ENCODE data around the gene CEP63. TPM values are rescaled to one million over a fixed set of nuclear protein-coding genes. Genes with fewer than 3 reads are reported as not detected.

Gene CEP63
- total and polyA plus RNA-seq, 9 of the 15 experiments (the other 6 are each of a cell fraction or from before 2014, with no cell fraction given): 5.1 to 17.8 (median 10.6) TPM

DNA sequence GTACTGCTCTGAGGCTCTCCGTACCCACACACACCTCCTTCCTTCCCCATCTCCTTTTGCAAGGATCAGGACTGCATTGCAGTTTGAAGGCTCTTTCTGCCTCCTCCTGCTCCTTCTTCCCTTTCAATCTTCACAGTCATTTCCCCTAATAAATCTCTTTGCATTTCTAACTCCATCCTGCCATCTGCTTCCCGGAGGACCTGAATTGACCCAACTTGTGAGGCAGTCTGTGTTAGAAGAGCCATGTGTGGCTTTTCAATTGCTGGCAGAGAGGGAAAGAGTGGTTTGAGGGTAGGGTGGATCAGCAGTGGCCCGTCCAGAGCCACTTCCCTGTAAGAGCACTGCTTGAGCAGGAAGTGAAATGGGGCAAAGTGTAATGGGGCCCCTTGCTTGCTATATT is 35.9 kb upstream of the CEP63 start:
- DNase-seq (ENCODE audit: extremely low read depth in 1 of 4, low spot score in 3 of 4): no peak
- Histone ChIP-seq H3K9me1 (ENCODE audit: control insufficient read depth, insufficient read depth, low read length) (no peaks in the 10 kb centered on the region), H3K36me3 (ENCODE audit: control insufficient read depth, insufficient read depth, low read length) (no peaks in the 10 kb centered on the region), H3K4me1 (replicated peaks in 1 of 2; ENCODE audit: control insufficient read depth in 2 of 2, insufficient read depth in 2 of 2, low read length in 2 of 2) (no peaks in the 10 kb centered on the region), H3K9me3 (replicated peaks; ENCODE audit: control insufficient read depth, insufficient read depth, low read depth, low read length) (no peaks in the 10 kb centered on the region), H3K4me3 (no peak overlapping the region), H3K27ac (ENCODE audit: extremely low read depth, low read depth, low read length) (no peak overlapping the region), H3K79me2 (ENCODE audit: control insufficient read depth, insufficient read depth, low read length) (no peaks in the 10 kb centered on the region), H3K4me2 (ENCODE audit: insufficient read depth, low read length) (no peak overlapping the region), H4K20me1 (replicated peaks; ENCODE audit: control insufficient read depth, insufficient read depth, low read length) (no peaks in the 10 kb centered on the region), H3K9ac (ENCODE audit: insufficient read depth in 1 of 2, low read depth in 2 of 2, low read length in 2 of 2) (no peak overlapping the region), H2AFZ (ENCODE audit: low read depth, low read length) (no peak overlapping the region), H3K27me3 (ENCODE audit: control insufficient read depth in 2 of 2, insufficient read depth in 2 of 2, low read length in 2 of 2) (peaks cover 0 to 27% of the 10 kb centered on the region in 2 experiments; a peak in 2 of 5 replicates)
- intact Hi-C loops (cut with micrococcal nuclease) (no loop called here), in situ Hi-C loops (cut with MboI) (no loop called here)
- ATAC-seq: no peak
- WGBS (ENCODE audit: insufficient coverage, low coverage, missing lambda C conversion rate): 0% methylated on average over 3 of the region's 3 CpGs
- BruUV-seq (replicated peaks): no TSS peak
- ChIA-PET POLR2A (interaction anchor here (0.6 kb wide), 1 partner anchor 1056 kb away, joined by 3 read pairs; no protein-coding TSS in a partner anchor), CTCF (ENCODE audit: low intra/inter-chr PET ratio) (no interaction called here)
- TF ChIP-seq SRF (CRISPR knock-in tag; IDR thresholded peaks at IDR 0.05) (no peak), SRSF3 (IDR thresholded peaks at IDR 0.05; ENCODE audit: insufficient read depth, low read length) (no peak), ETV6 (IDR thresholded peaks at IDR 0.05; ENCODE audit: borderline replicate concordance in 1 of 2, low read depth in 2 of 2, low read length in 1 of 2) (no peak), ETV6 (CRISPR knock-in tag; IDR thresholded peaks at IDR 0.05; ENCODE audit: borderline replicate concordance) (no peak), NCOR1 (IDR thresholded peaks at IDR 0.05) (no peak), TFAM (CRISPR knock-in tag; conservative IDR thresholded peaks at IDR 0.05) (no peak), HNRNPL (IDR thresholded peaks at IDR 0.05; ENCODE audit: low read depth, low read length) (no peak), RBM39 (optimal IDR thresholded peaks at IDR 0.05; ENCODE audit: low read depth, low read length) (no peak), LEF1 (IDR thresholded peaks at IDR 0.05) (no peak), ZNF134 (CRISPR knock-in tag; conservative IDR thresholded peaks at IDR 0.05) (no peak), ZEB2 (IDR thresholded peaks at IDR 0.05) (no peak)
- TF ChIP-seq, protein P1, sequence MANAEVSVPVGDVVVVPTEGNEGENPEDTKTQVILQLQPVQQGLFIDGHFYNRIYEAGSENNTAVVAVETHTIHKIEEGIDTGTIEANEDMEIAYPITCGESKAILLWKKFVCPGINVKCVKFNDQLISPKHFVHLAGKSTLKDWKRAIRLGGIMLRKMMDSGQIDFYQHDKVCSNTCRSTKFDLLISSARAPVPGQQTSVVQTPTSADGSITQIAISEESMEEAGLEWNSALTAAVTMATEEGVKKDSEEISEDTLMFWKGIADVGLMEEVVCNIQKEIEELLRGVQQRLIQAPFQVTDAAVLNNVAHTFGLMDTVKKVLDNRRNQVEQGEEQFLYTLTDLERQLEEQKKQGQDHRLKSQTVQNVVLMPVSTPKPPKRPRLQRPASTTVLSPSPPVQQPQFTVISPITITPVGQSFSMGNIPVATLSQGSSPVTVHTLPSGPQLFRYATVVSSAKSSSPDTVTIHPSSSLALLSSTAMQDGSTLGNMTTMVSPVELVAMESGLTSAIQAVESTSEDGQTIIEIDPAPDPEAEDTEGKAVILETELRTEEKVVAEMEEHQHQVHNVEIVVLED (CRISPR knock-in tag; IDR thresholded peaks at IDR 0.05): no peak
- TF ChIP-seq, protein P2, sequence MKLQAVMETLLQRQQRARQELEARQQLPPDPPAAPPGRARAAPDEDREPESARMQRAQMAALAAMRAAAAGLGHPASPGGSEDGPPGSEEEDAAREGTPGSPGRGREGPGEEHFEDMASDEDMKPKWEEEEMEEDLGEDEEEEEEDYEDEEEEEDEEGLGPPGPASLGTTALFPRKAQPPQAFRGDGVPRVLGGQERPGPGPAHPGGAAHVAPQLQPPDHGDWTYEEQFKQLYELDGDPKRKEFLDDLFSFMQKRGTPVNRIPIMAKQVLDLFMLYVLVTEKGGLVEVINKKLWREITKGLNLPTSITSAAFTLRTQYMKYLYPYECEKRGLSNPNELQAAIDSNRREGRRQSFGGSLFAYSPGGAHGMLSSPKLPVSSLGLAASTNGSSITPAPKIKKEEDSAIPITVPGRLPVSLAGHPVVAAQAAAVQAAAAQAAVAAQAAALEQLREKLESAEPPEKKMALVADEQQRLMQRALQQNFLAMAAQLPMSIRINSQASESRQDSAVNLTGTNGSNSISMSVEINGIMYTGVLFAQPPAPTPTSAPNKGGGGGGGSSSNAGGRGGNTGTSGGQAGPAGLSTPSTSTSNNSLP (IDR thresholded peaks at IDR 0.05; ENCODE audit: borderline replicate concordance, low read depth, low read length): no peak
- FAIRE-seq: no peak
